Mesenchymal stem cell (in vitro differentiated cells and primary cell): ENCODE data around the gene PABPC1L.

Experiments
- DNase-seq: peaks from one replicate; pipeline ENCODE4 v3.0.0-alpha.2; 2013
- H2AFZ ChIP-seq: one replicate; pipeline ENCODE4 v1.6.1; 2013; ENCODE audit warnings: low read depth, mild to moderate bottlenecking, control low read depth, inconsistent platforms, low read length, moderate library complexity
- H2AK5ac ChIP-seq: 2 replicates; pipeline ENCODE4 v1.6.1; 2013; ENCODE audit warnings: low read length, moderate library complexity, mild to moderate bottlenecking, inconsistent platforms; ENCODE audit not compliant: severe bottlenecking
- H2BK120ac ChIP-seq: one replicate; pipeline ENCODE4 v1.6.1; 2013; ENCODE audit warnings: low read depth, mild to moderate bottlenecking, inconsistent platforms, low read length, moderate library complexity
- H2BK12ac ChIP-seq, 2 experiments: one replicate each; pipeline ENCODE4 v1.6.1; 2013; ENCODE audit warnings: inconsistent platforms in 2 of 2, low read length in 2 of 2, mild to moderate bottlenecking in 2 of 2, moderate library complexity in 2 of 2, control low read depth in 1 of 2
- H2BK15ac ChIP-seq: one replicate; pipeline ENCODE4 v1.6.1; 2013; ENCODE audit warnings: mild to moderate bottlenecking, low read depth, inconsistent platforms; ENCODE audit not compliant: poor library complexity, severe bottlenecking
- H2BK5ac ChIP-seq: 2 replicates; pipeline ENCODE4 v1.6.1; 2013; ENCODE audit warnings: low read depth, mild to moderate bottlenecking, low read length, control low read depth, inconsistent platforms; ENCODE audit not compliant: poor library complexity, severe bottlenecking
- H3K14ac ChIP-seq, 2 experiments: one replicate each; pipeline ENCODE4 v1.6.1; 2013; ENCODE audit warnings: inconsistent platforms in 2 of 2, low read length in 2 of 2, control low read depth in 1 of 2, mild to moderate bottlenecking in 1 of 2, moderate library complexity in 1 of 2
- H3K18ac ChIP-seq, 2 experiments: one replicate each; pipeline ENCODE4 v1.6.1; 2013; ENCODE audit warnings: inconsistent platforms in 2 of 2, low read length in 2 of 2, control low read depth in 1 of 2, low read depth in 1 of 2, mild to moderate bottlenecking in 1 of 2
- H3K23ac ChIP-seq, 2 experiments: one replicate each; pipeline ENCODE4 v1.6.1; 2013; ENCODE audit warnings: inconsistent platforms in 2 of 2, low read length in 2 of 2, mild to moderate bottlenecking in 2 of 2, moderate library complexity in 2 of 2, control low read depth in 1 of 2
- H3K27ac ChIP-seq: 2 replicates; pipeline ENCODE4 v1.5.1; 2013; ENCODE audit warnings: mild to moderate bottlenecking, moderate library complexity, low read length, control low read depth, inconsistent platforms; ENCODE audit not compliant: poor library complexity, severe bottlenecking
- H3K27me3 ChIP-seq, 2 experiments: 2 replicates each; pipeline versions ENCODE4 v1.6.1 to v1.7.0; 2013; ENCODE audit warnings: low read length in 2 of 2, mild to moderate bottlenecking in 2 of 2, moderate library complexity in 2 of 2, control low read depth in 1 of 2, inconsistent platforms in 1 of 2; ENCODE audit not compliant: control insufficient read depth in 1 of 2, insufficient read depth in 1 of 2
- H3K36me3 ChIP-seq, 2 experiments: 2 replicates each; pipeline versions ENCODE4 v1.6.1 to v1.7.0; 2013; ENCODE audit warnings: low read length in 2 of 2, control low read depth in 1 of 2, inconsistent platforms in 1 of 2, low read depth in 1 of 2, mild to moderate bottlenecking in 1 of 2; ENCODE audit not compliant: insufficient read depth in 2 of 2, control insufficient read depth in 1 of 2
- H3K4ac ChIP-seq, 2 experiments: one replicate each; pipeline ENCODE4 v1.6.1; 2013; ENCODE audit warnings: inconsistent platforms in 2 of 2, low read length in 2 of 2, mild to moderate bottlenecking in 2 of 2, moderate library complexity in 2 of 2, control low read depth in 1 of 2, low read depth in 1 of 2
- H3K4me1 ChIP-seq: 2 replicates; pipeline ENCODE4 v1.6.1; 2013; ENCODE audit warnings: low read depth, low read length, control low read depth; ENCODE audit not compliant: control insufficient read depth, insufficient read depth
- H3K4me2 ChIP-seq: 2 replicates; pipeline ENCODE4 v1.6.1; 2013; ENCODE audit warnings: low read length, mild to moderate bottlenecking, inconsistent platforms; ENCODE audit not compliant: poor library complexity, severe bottlenecking
- H3K4me3 ChIP-seq, 2 experiments: 2 replicates each; pipeline versions ENCODE4 v1.5.1 to v1.7.0; 2013; ENCODE audit warnings: low read length in 2 of 2, mild to moderate bottlenecking in 2 of 2, control low read depth in 1 of 2, low read depth in 1 of 2; ENCODE audit not compliant: insufficient read depth in 1 of 2
- H3K79me1 ChIP-seq: replicated peaks from 2 replicates; pipeline ENCODE4 v1.6.1; 2013; ENCODE audit warnings: mild to moderate bottlenecking, control low read depth, low read length, inconsistent platforms; ENCODE audit not compliant: poor library complexity, severe bottlenecking
- H3K9ac ChIP-seq: 2 replicates; pipeline ENCODE4 v1.7.0; 2013; ENCODE audit warnings: mild to moderate bottlenecking, low read length, moderate library complexity
- H3K9me3 ChIP-seq: 2 replicates; pipeline ENCODE4 v1.7.0; 2013; ENCODE audit warnings: mild to moderate bottlenecking, low read length; ENCODE audit not compliant: control insufficient read depth
- H4K8ac ChIP-seq: one replicate; pipeline ENCODE4 v1.6.1; 2013; ENCODE audit warnings: inconsistent platforms, mild to moderate bottlenecking, low read length, moderate library complexity
- H4K91ac ChIP-seq: one replicate; pipeline ENCODE4 v1.6.1; 2013; ENCODE audit warnings: mild to moderate bottlenecking, low read length, inconsistent platforms
- WGBS: methylation state at CpG from one replicate; pipeline ENCODE4 v1.1.7; 2013; ENCODE audit warnings: mixed read lengths; 5-methylcytosine and 5-hydroxymethylcytosine counted together

Gene PABPC1L

DNA sequence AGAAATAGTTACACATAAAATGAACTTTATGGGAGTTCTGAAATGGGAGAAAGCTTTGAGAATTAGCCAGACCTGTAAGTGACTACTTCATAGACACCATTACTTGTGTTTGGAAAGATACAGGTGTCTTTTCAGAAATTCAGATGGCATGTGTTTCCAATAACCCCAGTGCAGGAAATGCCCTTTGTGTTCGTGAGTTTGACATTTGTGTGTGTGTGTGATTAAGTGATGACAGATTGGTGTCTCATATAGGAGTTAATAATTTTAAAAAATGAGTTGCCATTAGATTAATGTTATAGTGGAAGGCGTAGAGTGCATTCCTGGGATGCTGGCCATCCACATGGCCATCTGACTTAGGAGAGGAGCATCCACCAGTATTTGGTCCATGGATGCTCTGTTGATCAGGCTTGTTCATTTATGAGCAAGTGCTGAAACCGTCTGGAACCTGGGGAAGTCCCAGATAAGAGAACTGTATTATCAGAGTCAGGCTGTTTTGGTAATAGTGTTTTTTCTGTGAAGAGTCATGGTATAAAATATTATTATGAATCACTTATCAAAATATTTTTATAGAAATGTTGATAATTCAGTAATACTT lies 59.5 kb downstream of the PABPC1L start:
- Histone ChIP-seq H3K4me3 (no peak overlapping the region), H3K9ac (no peak overlapping the region)

GRCh38 chr20:44970243-44970757 lies 60.4 kb downstream of the PABPC1L start:
- DNase-seq, result peak; percentile 11
- no peak overlapping the region for H2AFZ ChIP-seq
- H3K9ac ChIP-seq, result no peak overlapping the region
- H3K4me2 ChIP-seq, result no peak overlapping the region
- H3K27me3 ChIP-seq, result no peaks in the 10 kb centered on the region
- H3K4me1 ChIP-seq, result peaks cover 8% of the 10 kb centered on the region
- no peak overlapping the region for H3K4ac ChIP-seq
- H2AK5ac ChIP-seq, result no peak overlapping the region
- H3K14ac ChIP-seq, result no peak overlapping the region
- no peak overlapping the region for H2BK5ac ChIP-seq
- H2BK12ac ChIP-seq, result no peak overlapping the region
- H3K79me1 ChIP-seq, result peaks cover 18% of the 10 kb centered on the region
- H3K27ac ChIP-seq, result no peak overlapping the region
- H4K91ac ChIP-seq, result no peak overlapping the region
- H3K36me3 ChIP-seq, result peaks cover 4 to 32% of the 10 kb centered on the region in 2 experiments
- no peak overlapping the region for H4K8ac ChIP-seq
- no peak overlapping the region for H2BK15ac ChIP-seq
- no peak overlapping the region for H2BK120ac ChIP-seq
- WGBS, result 40% methylated on average over 1 of the region's 1 CpG
- no peaks in the 10 kb centered on the region for H3K9me3 ChIP-seq
- H3K4me3 ChIP-seq, result no peak overlapping the region
- H3K23ac ChIP-seq, result no peak overlapping the region
- H3K18ac ChIP-seq, result no peak overlapping the region

More for the DNA sequence above, 59.5 kb downstream of the PABPC1L start:
- Histone ChIP-seq H3K27me3 (no peaks in the 10 kb centered on the region), H2BK5ac (no peak overlapping the region), H3K36me3 (peaks cover 1 to 23% of the 10 kb centered on the region in 2 experiments), H3K18ac (no peak overlapping the region), H3K4me2 (no peak overlapping the region), H4K91ac (no peak overlapping the region), H3K4me1 (peaks cover 8% of the 10 kb centered on the region), H2AK5ac (no peak overlapping the region), H2BK120ac (no peak overlapping the region), H2BK12ac (no peak overlapping the region), H3K9me3 (no peaks in the 10 kb centered on the region), H3K27ac (no peak overlapping the region), H3K4ac (no peak overlapping the region), H3K23ac (no peak overlapping the region), H3K79me1 (peaks cover 14% of the 10 kb centered on the region), H4K8ac (no peak overlapping the region), H2AFZ (no peak overlapping the region), H2BK15ac (no peak overlapping the region), H3K14ac (no peak overlapping the region)
- DNase-seq, result no peak
- 80% methylated on average over 3 of the region's 3 CpGs for WGBS

DNA sequence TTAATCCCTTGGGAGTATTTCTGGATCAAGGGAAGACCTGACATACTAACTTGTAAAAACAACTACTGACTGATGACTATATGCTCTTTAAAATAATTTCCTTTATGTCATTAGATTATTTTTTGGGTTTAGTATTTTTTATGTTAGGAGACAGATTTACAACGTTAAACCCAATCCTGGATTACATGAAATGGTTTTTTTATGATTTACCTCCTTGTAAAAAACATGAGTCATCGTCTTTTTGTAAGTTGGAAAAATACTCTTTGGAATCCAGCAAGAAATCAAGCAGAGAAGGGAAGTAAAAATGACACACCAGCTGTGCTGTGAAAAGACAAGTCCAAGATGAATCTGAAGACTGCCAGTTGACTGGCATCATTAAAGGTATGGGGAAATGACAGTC lies 63.2 kb downstream of the PABPC1L start:
- Histone ChIP-seq H3K79me1 (peaks cover 14% of the 10 kb centered on the region), H3K4me2 (no peak overlapping the region), H2BK120ac (no peak overlapping the region), H2BK12ac (no peak overlapping the region), H4K91ac (no peak overlapping the region), H3K14ac (no peak overlapping the region), H3K18ac (no peak overlapping the region), H3K27me3 (no peaks in the 10 kb centered on the region), H2AFZ (no peak overlapping the region), H3K9ac (no peak overlapping the region), H4K8ac (no peak overlapping the region), H3K23ac (no peak overlapping the region), H3K4me1 (peaks cover 4% of the 10 kb centered on the region), H2BK5ac (no peak overlapping the region), H3K4ac (no peak overlapping the region), H3K27ac (peak overlapping the region; percentile 58), H3K4me3 (no peak overlapping the region), H2BK15ac (no peak overlapping the region), H3K9me3 (no peaks in the 10 kb centered on the region), H2AK5ac (no peak overlapping the region), H3K36me3 (peaks cover 4 to 52% of the 10 kb centered on the region in 2 experiments)
- DNase-seq, result no peak
- WGBS, result 88% methylated on average over 1 of the region's 2 CpGs

DNA sequence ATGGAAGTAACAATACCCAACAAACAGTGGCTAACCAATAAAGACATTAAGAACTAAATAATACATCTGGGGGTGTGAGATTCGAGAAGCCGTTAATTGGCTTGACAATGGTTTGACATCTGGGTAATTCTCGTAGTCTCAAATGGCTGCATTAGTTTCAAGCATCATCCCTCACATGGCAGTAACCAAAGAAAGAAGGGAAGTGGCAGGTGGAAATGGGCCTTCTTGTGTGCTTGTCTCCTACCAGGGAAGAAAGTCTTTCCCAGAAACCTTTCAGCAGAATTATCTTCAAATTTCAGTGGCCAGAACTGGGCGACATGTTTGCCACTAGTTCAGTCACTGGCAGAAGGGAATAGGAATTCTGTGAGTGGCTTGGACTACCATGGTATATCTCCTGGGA lies 66.8 kb downstream of the PABPC1L start:
- no peak overlapping the region for H3K4me2 ChIP-seq
- no peak overlapping the region for H2BK120ac ChIP-seq
- no peak overlapping the region for H2AK5ac ChIP-seq
- no peak overlapping the region for H3K9ac ChIP-seq
- peaks cover 12% of the 10 kb centered on the region for H3K79me1 ChIP-seq
- no peak overlapping the region for H4K8ac ChIP-seq
- peaks cover 1% of the 10 kb centered on the region for H3K4me1 ChIP-seq
- H3K18ac ChIP-seq, result no peak overlapping the region
- WGBS, result 100% methylated on average over 1 of the region's 4 CpGs
- H2BK5ac ChIP-seq, result no peak overlapping the region
- H3K4ac ChIP-seq, result no peak overlapping the region
- peaks cover 7 to 83% of the 10 kb centered on the region in 2 experiments for H3K36me3 ChIP-seq
- no peak overlapping the region for H3K27ac ChIP-seq
- no peak overlapping the region for H3K14ac ChIP-seq
- no peak overlapping the region for H2BK15ac ChIP-seq
- H2AFZ ChIP-seq, result no peak overlapping the region
- DNase-seq, result no peak
- no peaks in the 10 kb centered on the region for H3K27me3 ChIP-seq
- no peak overlapping the region for H3K4me3 ChIP-seq
- no peaks in the 10 kb centered on the region for H3K9me3 ChIP-seq
- no peak overlapping the region for H2BK12ac ChIP-seq
- H3K23ac ChIP-seq, result no peak overlapping the region
- H4K91ac ChIP-seq, result no peak overlapping the region
